HEK293 (cell line): ENCODE results near the gene PIP4K2A.
A peak's percentile ranks its signal among the peaks of the same experiment; 100 is the strongest.

Source experiments
- GLIS1 ChIP-seq: fragments of 450-650 bp; formaldehyde crosslinking; IDR thresholded peaks from 2 replicates; pipeline ENCODE4 v1.5.1; 2016; ENCODE audit warnings: missing biosample characterization, missing genetic modification characterization
- REST ChIP-seq: fragments of 450-650 bp; formaldehyde crosslinking; IDR thresholded peaks from 2 replicates; pipeline ENCODE4 v1.5.1; 2016; ENCODE audit warnings: missing biosample characterization, missing genetic modification characterization
- YY1 ChIP-seq: fragments of 450-650 bp; formaldehyde crosslinking; IDR thresholded peaks from 2 replicates; pipeline ENCODE4 v1.5.1; 2018; ENCODE audit warnings: missing biosample characterization, missing genetic modification characterization
- ZNF146 ChIP-seq: fragments of 450-650 bp; formaldehyde crosslinking; IDR thresholded peaks from 2 replicates; pipeline ENCODE4 v1.5.1; 2016; ENCODE audit warnings: missing biosample characterization, missing genetic modification characterization
- ZNF366 ChIP-seq: fragments of 450-650 bp; formaldehyde crosslinking; conservative IDR thresholded peaks from 2 replicates; pipeline ENCODE4 v1.5.1; 2016; ENCODE audit warnings: missing biosample characterization, missing genetic modification characterization
- ZNF416 ChIP-seq: fragments of 450-650 bp; formaldehyde crosslinking; IDR thresholded peaks from 2 replicates; pipeline ENCODE4 v1.5.1; 2016; ENCODE audit warnings: missing biosample characterization, missing genetic modification characterization
- ZNF670 ChIP-seq: fragments of 450-650 bp; formaldehyde crosslinking; IDR thresholded peaks from 2 replicates; pipeline ENCODE4 v1.5.1; 2016; ENCODE audit warnings: missing biosample characterization, missing genetic modification characterization, low read depth
- ZSCAN5A ChIP-seq: fragments of 450-650 bp; formaldehyde crosslinking; IDR thresholded peaks from 2 replicates; pipeline ENCODE4 v1.5.1; 2016; ENCODE audit warnings: missing biosample characterization, missing genetic modification characterization
- TF ChIP-seq, protein P1 (sequence below): fragments of 450-650 bp; formaldehyde crosslinking; IDR thresholded peaks from 2 replicates; pipeline ENCODE4 v1.5.1; 2016; ENCODE audit warnings: missing biosample characterization, missing genetic modification characterization
- TF ChIP-seq, protein P2 (sequence below): fragments of 450-650 bp; formaldehyde crosslinking; IDR thresholded peaks from 2 replicates; pipeline ENCODE4 v1.5.1; 2016; ENCODE audit warnings: missing biosample characterization, missing genetic modification characterization
- TF ChIP-seq, protein P3 (sequence below): fragments of 450-650 bp; formaldehyde crosslinking; IDR thresholded peaks from 2 replicates; pipeline ENCODE4 v1.5.1; 2016; ENCODE audit warnings: missing biosample characterization, missing genetic modification characterization, low read depth

DNA sequence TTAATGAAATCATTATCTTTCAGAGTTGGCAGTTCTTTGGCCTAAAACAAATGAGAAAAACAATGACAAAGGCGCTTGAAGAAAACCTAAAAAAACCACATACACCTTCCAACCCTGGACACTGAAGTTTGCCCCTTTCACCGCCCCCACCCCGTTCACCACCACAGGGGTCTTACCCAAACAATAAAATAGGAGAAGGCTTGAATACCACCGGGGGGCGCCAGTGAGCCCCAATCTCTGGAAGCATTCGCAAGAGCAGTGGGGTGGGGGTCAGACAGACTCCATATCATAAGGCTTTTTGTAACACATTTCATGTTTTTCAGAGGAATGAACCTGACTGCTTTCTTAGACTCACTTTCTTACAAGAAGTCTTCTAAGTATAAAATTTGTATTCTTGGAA lies 163.6 kb downstream of the PIP4K2A start:
- TF ChIP-seq ZNF416 (tag by site-specific recombination) = no peak
- TF ChIP-seq, protein P1, sequence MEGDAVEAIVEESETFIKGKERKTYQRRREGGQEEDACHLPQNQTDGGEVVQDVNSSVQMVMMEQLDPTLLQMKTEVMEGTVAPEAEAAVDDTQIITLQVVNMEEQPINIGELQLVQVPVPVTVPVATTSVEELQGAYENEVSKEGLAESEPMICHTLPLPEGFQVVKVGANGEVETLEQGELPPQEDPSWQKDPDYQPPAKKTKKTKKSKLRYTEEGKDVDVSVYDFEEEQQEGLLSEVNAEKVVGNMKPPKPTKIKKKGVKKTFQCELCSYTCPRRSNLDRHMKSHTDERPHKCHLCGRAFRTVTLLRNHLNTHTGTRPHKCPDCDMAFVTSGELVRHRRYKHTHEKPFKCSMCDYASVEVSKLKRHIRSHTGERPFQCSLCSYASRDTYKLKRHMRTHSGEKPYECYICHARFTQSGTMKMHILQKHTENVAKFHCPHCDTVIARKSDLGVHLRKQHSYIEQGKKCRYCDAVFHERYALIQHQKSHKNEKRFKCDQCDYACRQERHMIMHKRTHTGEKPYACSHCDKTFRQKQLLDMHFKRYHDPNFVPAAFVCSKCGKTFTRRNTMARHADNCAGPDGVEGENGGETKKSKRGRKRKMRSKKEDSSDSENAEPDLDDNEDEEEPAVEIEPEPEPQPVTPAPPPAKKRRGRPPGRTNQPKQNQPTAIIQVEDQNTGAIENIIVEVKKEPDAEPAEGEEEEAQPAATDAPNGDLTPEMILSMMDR = peak; percentile 41; the same call in 1 of the 2 replicates
- TF ChIP-seq, protein P2, sequence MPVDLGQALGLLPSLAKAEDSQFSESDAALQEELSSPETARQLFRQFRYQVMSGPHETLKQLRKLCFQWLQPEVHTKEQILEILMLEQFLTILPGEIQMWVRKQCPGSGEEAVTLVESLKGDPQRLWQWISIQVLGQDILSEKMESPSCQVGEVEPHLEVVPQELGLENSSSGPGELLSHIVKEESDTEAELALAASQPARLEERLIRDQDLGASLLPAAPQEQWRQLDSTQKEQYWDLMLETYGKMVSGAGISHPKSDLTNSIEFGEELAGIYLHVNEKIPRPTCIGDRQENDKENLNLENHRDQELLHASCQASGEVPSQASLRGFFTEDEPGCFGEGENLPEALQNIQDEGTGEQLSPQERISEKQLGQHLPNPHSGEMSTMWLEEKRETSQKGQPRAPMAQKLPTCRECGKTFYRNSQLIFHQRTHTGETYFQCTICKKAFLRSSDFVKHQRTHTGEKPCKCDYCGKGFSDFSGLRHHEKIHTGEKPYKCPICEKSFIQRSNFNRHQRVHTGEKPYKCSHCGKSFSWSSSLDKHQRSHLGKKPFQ (tag by site-specific recombination) = no peak
- no peak for TF ChIP-seq YY1 (tag by site-specific recombination)
- TF ChIP-seq, protein P3, sequence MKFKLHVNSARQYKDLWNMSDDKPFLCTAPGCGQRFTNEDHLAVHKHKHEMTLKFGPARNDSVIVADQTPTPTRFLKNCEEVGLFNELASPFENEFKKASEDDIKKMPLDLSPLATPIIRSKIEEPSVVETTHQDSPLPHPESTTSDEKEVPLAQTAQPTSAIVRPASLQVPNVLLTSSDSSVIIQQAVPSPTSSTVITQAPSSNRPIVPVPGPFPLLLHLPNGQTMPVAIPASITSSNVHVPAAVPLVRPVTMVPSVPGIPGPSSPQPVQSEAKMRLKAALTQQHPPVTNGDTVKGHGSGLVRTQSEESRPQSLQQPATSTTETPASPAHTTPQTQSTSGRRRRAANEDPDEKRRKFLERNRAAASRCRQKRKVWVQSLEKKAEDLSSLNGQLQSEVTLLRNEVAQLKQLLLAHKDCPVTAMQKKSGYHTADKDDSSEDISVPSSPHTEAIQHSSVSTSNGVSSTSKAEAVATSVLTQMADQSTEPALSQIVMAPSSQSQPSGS (tag by site-specific recombination) = no peak
- TF ChIP-seq ZNF366 (tag by site-specific recombination) = no peak
- no peak for TF ChIP-seq ZNF670 (tag by site-specific recombination)
- TF ChIP-seq REST (tag by site-specific recombination) = no peak
- no peak for TF ChIP-seq GLIS1 (tag by site-specific recombination)
- TF ChIP-seq ZSCAN5A (tag by site-specific recombination) = no peak
- no peak for TF ChIP-seq ZNF146
